K562 (cell line): ENCODE results near the gene PRKG1. TPM values are rescaled to one million over a fixed set of nuclear protein-coding genes. Genes with fewer than 3 reads are reported as not detected.

Experiments
- ATAC-seq: fragments of 200-7000 bp; cut with Tn5 transposase; 3 replicates; pipeline ENCODE4 v1.9.1; 2020; ENCODE audit warnings: moderate library complexity
- BruUV-seq: library from RNA; stranded (reverse); fragments of 400-500 nt; replicated peaks from 2 replicates; lab custom pipeline; 2021; lab: Mats Ljungman, UMichigan
- CTCF ChIA-PET: fragments of 300-600 bp; formaldehyde crosslinking; extraction: SDS; loops from one replicate; lab custom pipeline; 2021; ENCODE audit warnings: low intra/inter-chr PET ratio; lab: Yijun Ruan, JAX
- POLR2A ChIA-PET: fragments of 300-600, 350-650 bp; sonication (Branson Sonifier 250); formaldehyde crosslinking; extraction: SDS; loops from one replicate; lab custom pipeline; 2021; ENCODE audit warnings: antibody characterized with exemption, inconsistent platforms; lab: Yijun Ruan, JAX
- DNase-seq, 4 experiments: peaks; one replicate each; pipeline versions ENCODE4 v3.0.0 to v3.0.0-alpha.2; 2011 to 2018; ENCODE audit warnings: low spot score in 3 of 4, mixed read lengths in 3 of 4; ENCODE audit errors: extremely low read depth in 1 of 4
- FAIRE-seq: peaks from 2 replicates; lab custom pipeline; 2011; peaks lifted over from hg19 to GRCh38; lab: Jason Lieb, UNC
- H2AFZ ChIP-seq: 2 replicates; pipeline ENCODE4 v1.6.0; 2011; ENCODE audit warnings: low read depth, low read length, control low read depth, inconsistent platforms
- H3K27ac ChIP-seq: fragments of 200-600 bp; 3 replicates; pipeline ENCODE4 v1.8.0; 2011; ENCODE audit warnings: low read depth, mild to moderate bottlenecking, control low read depth, inconsistent platforms, low read length, moderate library complexity, mixed read lengths; ENCODE audit errors: extremely low read depth
- H3K27me3 ChIP-seq, 2 experiments: fragments of 300-600 bp in 1 of 2; 2 replicates in 1 of 2; 3 replicates in 1 of 2; pipeline versions ENCODE4 v1.6.0 to v1.8.0; 2011; ENCODE audit warnings: inconsistent platforms in 2 of 2, low read length in 2 of 2, mild to moderate bottlenecking in 1 of 2, mixed read lengths in 1 of 2, moderate library complexity in 1 of 2; ENCODE audit not compliant: control insufficient read depth in 2 of 2, insufficient read depth in 2 of 2
- H3K36me3 ChIP-seq: fragments of 300-600 bp; 3 replicates; pipeline ENCODE4 v1.8.0; 2011; ENCODE audit warnings: mild to moderate bottlenecking, low read length, inconsistent platforms; ENCODE audit not compliant: control insufficient read depth, insufficient read depth
- H3K4me1 ChIP-seq, 2 experiments: fragments of 200-600 bp in 1 of 2; replicated peaks in 1 of 2; 2 replicates in 1 of 2; 3 replicates in 1 of 2; pipeline versions ENCODE4 v1.5.1 to v1.8.0; 2011; ENCODE audit warnings: inconsistent platforms in 2 of 2, low read length in 2 of 2, mild to moderate bottlenecking in 1 of 2, mixed read lengths in 1 of 2, moderate library complexity in 1 of 2; ENCODE audit not compliant: control insufficient read depth in 2 of 2, insufficient read depth in 2 of 2
- H3K4me2 ChIP-seq: 2 replicates; pipeline ENCODE4 v1.6.1; 2011; ENCODE audit warnings: low read length, control low read depth, inconsistent platforms, mixed read lengths; ENCODE audit not compliant: insufficient read depth
- H3K4me3 ChIP-seq: fragments of 200-600 bp; sonication (generic), shearing (Covaris generic); 2 replicates; pipeline ENCODE4 v1.5.1; 2016; ENCODE audit warnings: control low read depth, inconsistent platforms
- H3K79me2 ChIP-seq: fragments of 200-600 bp; 3 replicates; pipeline ENCODE4 v1.8.0; 2011; ENCODE audit warnings: low read length, inconsistent platforms; ENCODE audit not compliant: control insufficient read depth, insufficient read depth
- H3K9ac ChIP-seq, 2 experiments: 2 replicates each; pipeline versions ENCODE4 v1.6.0 to v1.6.1; 2011; ENCODE audit warnings: low read depth in 2 of 2, low read length in 2 of 2, control low read depth in 1 of 2, inconsistent platforms in 1 of 2, mild to moderate bottlenecking in 1 of 2, mixed read lengths in 1 of 2; ENCODE audit not compliant: insufficient read depth in 1 of 2
- H3K9me1 ChIP-seq: one replicate; pipeline ENCODE4 v1.6.0; 2011; ENCODE audit warnings: inconsistent platforms, mild to moderate bottlenecking, low read length, moderate library complexity; ENCODE audit not compliant: control insufficient read depth, insufficient read depth
- H3K9me3 ChIP-seq: replicated peaks from 2 replicates; pipeline ENCODE4 v1.5.1; 2011; ENCODE audit warnings: low read depth, low read length, inconsistent platforms; ENCODE audit not compliant: control insufficient read depth, insufficient read depth
- H4K20me1 ChIP-seq: replicated peaks from 2 replicates; pipeline ENCODE4 v1.6.1; 2011; ENCODE audit warnings: low read length, inconsistent platforms, mixed read lengths; ENCODE audit not compliant: control insufficient read depth, insufficient read depth
- FOXP4 ChIP-seq: sonication (generic); formaldehyde crosslinking; IDR thresholded peaks from 2 replicates; pipeline ENCODE4 v1.8.0; 2022; ENCODE audit warnings: mild to moderate bottlenecking, missing genetic modification reagents, borderline replicate concordance
- KDM5B ChIP-seq: fragments of 200-600 bp; sonication (generic); IDR thresholded peaks from 2 replicates; pipeline ENCODE4 v1.6.1; 2012; ENCODE audit warnings: low read depth, mild to moderate bottlenecking, moderate library complexity, low read length, control low read depth, inconsistent platforms; ENCODE audit not compliant: insufficient replicate concordance
- KLF1 ChIP-seq: fragments of 450-650 bp; IDR thresholded peaks from 2 replicates; pipeline ENCODE4 v1.6.1; 2016; ENCODE audit warnings: missing genetic modification characterization, missing compliant biosample characterization
- NR3C1 ChIP-seq: sonication (generic); formaldehyde crosslinking; IDR thresholded peaks from 2 replicates; pipeline ENCODE4 v1.8.1; 2022; ENCODE audit warnings: missing genetic modification reagents
- PTTG1 ChIP-seq: fragments of 450-650 bp; IDR thresholded peaks from 2 replicates; pipeline ENCODE4 v1.6.1; 2016; ENCODE audit warnings: low read depth, mild to moderate bottlenecking, missing genetic modification characterization, missing compliant biosample characterization
- VEZF1 ChIP-seq: fragments of 200-800 bp; sonication (Bioruptor generic); IDR thresholded peaks from 2 replicates; pipeline ENCODE4 v1.6.1; 2017; ENCODE audit warnings: missing genetic modification characterization, missing compliant biosample characterization
- ZKSCAN3 ChIP-seq: fragments of 250-450 bp; sonication (Bioruptor Pico); IDR thresholded peaks from 2 replicates; pipeline ENCODE4 v1.4.0; 2020
- ZNF280B ChIP-seq: fragments of 250-450 bp; sonication (Bioruptor Pico); IDR thresholded peaks from 2 replicates; pipeline ENCODE4 v1.5.1; 2021; ENCODE audit warnings: mild to moderate bottlenecking
- WGBS: fragments of 100-300 bp; shearing (Covaris generic); methylation state at CpG from one replicate; pipeline ENCODE4 v1.1.6; 2016; ENCODE audit warnings: low coverage, mixed read lengths; ENCODE audit not compliant: insufficient coverage; ENCODE audit errors: missing lambda C conversion rate; 5-methylcytosine and 5-hydroxymethylcytosine counted together
- in situ Hi-C: fragments of 300-500 bp; cut with MboI; formaldehyde crosslinking; loops from 4 replicates; pipeline ENCODE4 v1.15.0; 2018; ENCODE audit warnings: inconsistent platforms, mixed read lengths
- intact Hi-C: fragments of 100-400 bp; cut with micrococcal nuclease; formaldehyde crosslinking; loops from 2 replicates; pipeline ENCODE4 v1.14.2; 2022
- polyA plus RNA-seq, 8 experiments: library from polyadenylated mRNA; depleted of rRNA in 4 of 8; stranded (reverse) in 5 of 8; unstranded in 3 of 8; fragments of >200 nt; fragmentation: Nextera tagmentation in 2 of 8; fragmentation: Illumina TruSeq in 1 of 8; extraction: Ambion mirVana in 2 of 8; extraction: Trizol in 1 of 8; gene quantifications; 2 replicates each; pipeline versions ENCODE4 v1.2.1 to v1.2.3, GENCODE V29; 2011 to 2014; ENCODE audit warnings: inconsistent platforms in 1 of 8, missing spikeins in 1 of 8
- total RNA-seq, 7 experiments: library from RNA; depleted of rRNA in 6 of 7; stranded (reverse); fragments of >200 nt in 6 of 7; fragmentation: Illumina TruSeq in 2 of 7; extraction: Trizol in 2 of 7; gene quantifications; 2 replicates each; pipeline versions ENCODE4 v1.2.1 to v1.2.3, GENCODE V29; 2011 to 2021; ENCODE audit warnings: low replicate concordance in 1 of 7

PRKG1 gene
- total and polyA plus RNA-seq, 9 of the 15 experiments (the other 6 are each of a cell fraction or from before 2014, with no cell fraction given) = 0.22 TPM; not detected in 8

- 2% methylated on average over 2 of the region's 2 CpGs for WGBS
Observed at GRCh38 chr10:51147644-51148399, 73.5 kb downstream of the PRKG1 start.

More at GRCh38 chr10:51147644-51148399, 73.5 kb downstream of the PRKG1 start:
- no peak for FAIRE-seq
- BruUV-seq = no TSS peak
- no peak for ATAC-seq
- no peaks in the 10 kb centered on the region for H3K27me3 ChIP-seq
- H3K9me3 ChIP-seq = peaks cover 2% of the 10 kb centered on the region; the same call in 1 of the 2 replicates
- CTCF ChIA-PET = no interaction called here
- no peaks in the 10 kb centered on the region for H4K20me1 ChIP-seq
- H3K9me1 ChIP-seq = no peaks in the 10 kb centered on the region
- no peak overlapping the region for H3K27ac ChIP-seq
- intact Hi-C loops (no loop called here), in situ Hi-C loops (no loop called here)
- H3K4me3 ChIP-seq = no peak overlapping the region
- H3K79me2 ChIP-seq = no peaks in the 10 kb centered on the region
- TF ChIP-seq NR3C1 (CRISPR knock-in tag) = no peak
- no peak for TF ChIP-seq ZKSCAN3 (CRISPR knock-in tag)
- TF ChIP-seq ZNF280B (CRISPR knock-in tag) = no peak
- TF ChIP-seq VEZF1 (CRISPR knock-in tag) = no peak
- TF ChIP-seq FOXP4 (CRISPR knock-in tag) = no peak
- TF ChIP-seq KDM5B = no peak
- TF ChIP-seq PTTG1 (tag) = no peak
- no peak for TF ChIP-seq KLF1 (tag)
- no peak for DNase-seq
- H3K36me3 ChIP-seq = no peaks in the 10 kb centered on the region
- POLR2A ChIA-PET = no interaction called here
- H3K9ac ChIP-seq = no peak overlapping the region
- H3K4me1 ChIP-seq = no peaks in the 10 kb centered on the region
- H3K4me2 ChIP-seq = no peak overlapping the region
- no peak overlapping the region for H2AFZ ChIP-seq
